Smooth muscle cell (in vitro differentiated cells): ENCODE data around the gene GSK3B. TPM values are rescaled to one million over a fixed set of nuclear protein-coding genes. Genes with fewer than 3 reads are reported as not detected.

ENCODE experiments used
- DNase-seq: peaks from one replicate; lab custom pipeline; 2025; ENCODE audit not compliant: unreplicated experiment; lab: John Stamatoyannopoulos, UW
- H2AFZ ChIP-seq: fragments of 200-600 bp; sonication (generic); 2 replicates; pipeline ENCODE4 v1.6.0; 2016; ENCODE audit warnings: antibody characterized with exemption, low read depth, mild to moderate bottlenecking
- H3F3A ChIP-seq: fragments of 200-600 bp; sonication (generic); 2 replicates; pipeline ENCODE4 v1.6.0; 2017; ENCODE audit warnings: antibody characterized with exemption, low read depth
- H3K27ac ChIP-seq: fragments of 200-600 bp; sonication (generic); 2 replicates; pipeline ENCODE4 v1.5.1; 2016; ENCODE audit warnings: low read depth, mild to moderate bottlenecking
- H3K27me3 ChIP-seq: fragments of 200-600 bp; sonication (generic); 2 replicates; pipeline ENCODE4 v1.6.1; 2016; ENCODE audit warnings: low read depth, mild to moderate bottlenecking
- H3K36me3 ChIP-seq: fragments of 200-600 bp; sonication (generic); 2 replicates; pipeline ENCODE4 v1.5.1; 2016; ENCODE audit warnings: low read depth
- H3K4me1 ChIP-seq: fragments of 200-600 bp; sonication (generic); 2 replicates; pipeline ENCODE4 v1.5.1; 2016; ENCODE audit warnings: low read depth
- H3K4me2 ChIP-seq: fragments of 200-600 bp; sonication (generic); 2 replicates; pipeline ENCODE4 v1.6.0; 2016; ENCODE audit warnings: mild to moderate bottlenecking
- H3K4me3 ChIP-seq: fragments of 200-600 bp; sonication (generic); 2 replicates; pipeline ENCODE4 v1.5.1; 2016; ENCODE audit warnings: mild to moderate bottlenecking
- H3K79me2 ChIP-seq: fragments of 200-600 bp; sonication (generic); 2 replicates; pipeline ENCODE4 v1.6.0; 2016; ENCODE audit warnings: low read depth, mild to moderate bottlenecking
- H3K9ac ChIP-seq: fragments of 200-600 bp; sonication (generic); 2 replicates; pipeline ENCODE4 v1.6.0; 2016; ENCODE audit warnings: low read depth
- H3K9me3 ChIP-seq: fragments of 200-600 bp; sonication (generic); replicated peaks from 2 replicates; pipeline ENCODE4 v1.5.1; 2016; ENCODE audit warnings: low read depth
- H4K20me1 ChIP-seq: fragments of 200-600 bp; sonication (generic); 2 replicates; pipeline ENCODE4 v1.6.0; 2016; ENCODE audit warnings: low read depth
- CTCF ChIP-seq: fragments of 200-600 bp; sonication (generic); IDR thresholded peaks from 2 replicates; pipeline ENCODE4 v1.5.1; 2017; ENCODE audit warnings: borderline replicate concordance, mild to moderate bottlenecking, antibody characterized with exemption; ENCODE audit not compliant: insufficient read depth, poor library complexity, severe bottlenecking
- WGBS: methylation state at CpG from one replicate; pipeline ENCODE4 v1.1.7; 2016; ENCODE audit warnings: low lambda C conversion rate; 5-methylcytosine and 5-hydroxymethylcytosine counted together
- polyA plus RNA-seq: library from polyadenylated mRNA; unstranded; fragments of >200 nt; fragmentation: Nextera tagmentation; extraction: Ambion mirVana; gene quantifications from 2 replicates; pipeline ENCODE4 v1.2.1, GENCODE V29; 2016
- total RNA-seq: library from RNA; depleted of rRNA; stranded (reverse); fragments of >200 nt; gene quantifications from 2 replicates; pipeline ENCODE4 v1.2.3, GENCODE V29; 2014

Gene GSK3B
- total and polyA plus RNA-seq, 2 experiments from 2014 or later: 27.3 to 61.8 TPM

GRCh38 chr3:119934249-119934648, 160.0 kb downstream of the GSK3B start:
- H3K9ac ChIP-seq: no peak overlapping the region
- no peak overlapping the region for H2AFZ ChIP-seq
- H3K4me3 ChIP-seq: no peak overlapping the region
- no peaks in the 10 kb centered on the region for H3K9me3 ChIP-seq
- no peak for DNase-seq
- no peaks in the 10 kb centered on the region for H3K27me3 ChIP-seq
- H3F3A ChIP-seq: no peaks in the 10 kb centered on the region
- 96% methylated on average over 3 of the region's 3 CpGs for WGBS
- no peak for TF ChIP-seq CTCF
- H3K79me2 ChIP-seq: peaks cover 90% of the 10 kb centered on the region
- H4K20me1 ChIP-seq: peaks cover 100% of the 10 kb centered on the region
- no peak overlapping the region for H3K27ac ChIP-seq
- H3K4me1 ChIP-seq: no peaks in the 10 kb centered on the region
- H3K4me2 ChIP-seq: no peak overlapping the region
- H3K36me3 ChIP-seq: no peaks in the 10 kb centered on the region

GRCh38 chr3:119933207-119933606, 161.0 kb downstream of the GSK3B start:
- Histone ChIP-seq H3K27me3 (no peaks in the 10 kb centered on the region), H3K9ac (no peak overlapping the region), H3K27ac (no peak overlapping the region), H3K4me1 (no peaks in the 10 kb centered on the region), H3F3A (no peaks in the 10 kb centered on the region), H3K9me3 (no peaks in the 10 kb centered on the region), H3K36me3 (no peaks in the 10 kb centered on the region), H3K4me2 (no peak overlapping the region), H2AFZ (no peak overlapping the region), H4K20me1 (peaks cover 99% of the 10 kb centered on the region), H3K4me3 (no peak overlapping the region), H3K79me2 (peaks cover 90% of the 10 kb centered on the region)
- 99% methylated on average over 5 of the region's 5 CpGs for WGBS
- no peak for TF ChIP-seq CTCF
- DNase-seq: no peak

GRCh38 chr3:119930286-119930685, 164.0 kb downstream of the GSK3B start:
- no peaks in the 10 kb centered on the region for H3K36me3 ChIP-seq
- peaks cover 98% of the 10 kb centered on the region for H4K20me1 ChIP-seq
- 100% methylated on average over 1 of the region's 1 CpG for WGBS
- H3F3A ChIP-seq: no peaks in the 10 kb centered on the region
- no peaks in the 10 kb centered on the region for H3K9me3 ChIP-seq
- H3K79me2 ChIP-seq: peaks cover 95% of the 10 kb centered on the region
- H3K9ac ChIP-seq: no peak overlapping the region
- H3K4me3 ChIP-seq: no peak overlapping the region
- no peak for DNase-seq
- H3K27me3 ChIP-seq: no peaks in the 10 kb centered on the region
- H3K4me2 ChIP-seq: no peak overlapping the region
- no peak overlapping the region for H2AFZ ChIP-seq
- H3K4me1 ChIP-seq: no peaks in the 10 kb centered on the region
- TF ChIP-seq CTCF: no peak
- H3K27ac ChIP-seq: no peak overlapping the region

GRCh38 chr3:119927190-119927589, 167.1 kb downstream of the GSK3B start:
- Histone ChIP-seq H3K27me3 (no peaks in the 10 kb centered on the region), H3K4me1 (no peaks in the 10 kb centered on the region), H3K27ac (no peak overlapping the region), H3K9ac (no peak overlapping the region), H3K9me3 (no peaks in the 10 kb centered on the region), H3K79me2 (peaks cover 87% of the 10 kb centered on the region), H3K4me2 (no peak overlapping the region), H3K36me3 (peaks cover 8% of the 10 kb centered on the region), H4K20me1 (peaks cover 94% of the 10 kb centered on the region), H3F3A (no peaks in the 10 kb centered on the region), H2AFZ (no peak overlapping the region), H3K4me3 (no peak overlapping the region)
- DNase-seq: no peak
- 100% methylated on average over 2 of the region's 2 CpGs for WGBS
- no peak for TF ChIP-seq CTCF
